ENCODE results near the gene CPEB1.

DNA sequence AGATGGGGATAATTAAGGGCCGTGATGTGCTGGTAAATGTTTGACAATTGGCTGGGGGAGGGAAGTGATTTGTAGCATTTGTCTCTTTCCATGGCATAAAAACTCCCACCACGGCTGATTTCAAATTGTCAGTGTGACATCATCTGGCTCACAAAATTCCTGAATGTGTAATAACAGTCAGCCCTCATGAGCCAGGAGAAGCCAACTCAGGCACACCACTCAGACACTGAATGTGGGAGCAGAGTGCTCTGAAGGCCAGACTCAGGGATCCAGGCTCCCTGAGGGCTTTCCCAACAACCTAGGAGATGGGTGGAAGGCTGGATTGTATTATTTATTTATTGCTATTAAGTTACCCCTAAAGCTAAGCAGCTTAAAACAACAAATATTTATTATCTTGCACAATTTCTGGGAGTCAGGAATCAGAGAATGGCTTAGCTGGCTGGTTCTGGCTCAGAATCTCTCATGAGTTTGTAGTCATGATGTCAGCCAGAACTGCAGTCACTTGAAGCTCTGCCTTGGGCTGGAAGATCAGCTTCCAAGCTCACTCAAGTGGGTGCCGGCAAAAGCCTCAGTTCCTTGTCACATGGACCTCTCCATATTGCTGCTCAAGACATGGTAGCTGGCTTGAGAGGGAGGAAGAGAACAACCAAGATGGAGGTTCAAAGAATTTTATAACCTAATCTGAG, 6.5 kb upstream of the CPEB1 start:
- TF ChIP-seq POLR2A (IDR thresholded peaks at IDR 0.05; ENCODE audit: low read depth, low read length), result no peak
- no peak for TF ChIP-seq POLR2AphosphoS5 (IDR thresholded peaks at IDR 0.05; ENCODE audit: low read depth, low read length)

Data from GM12892 (cell line).